Measurements from ENCODE around the gene GFER.

The GFER gene

GRCh38 chr16:2015947-2016208, 31.9 kb downstream of the GFER start:
- ATAC-seq (no peak), DNase-seq (no peak)
- H3K27me3 Mint-ChIP-seq = peaks cover 32% of the 10 kb centered on the region
- no peaks in the 10 kb centered on the region for H3K9me3 Mint-ChIP-seq
- no peak overlapping the region for H3K4me3 Mint-ChIP-seq
- no peak overlapping the region for H3K27ac Mint-ChIP-seq
- peaks cover 11% of the 10 kb centered on the region for H3K4me1 Mint-ChIP-seq

- Mint-ChIP-seq H3K9me3 (no peaks in the 10 kb centered on the region), H3K4me1 (peaks cover 17% of the 10 kb centered on the region), H3K4me3 (no peak overlapping the region), H3K27me3 (peaks cover 38% of the 10 kb centered on the region), H3K27ac (peak overlapping the region in 1 of 2 donors; percentile 48)
- DNase-seq = no peak
- no peak for ATAC-seq
These were observed 32.5 kb downstream of the GFER start for GRCh38 chr16:2016407-2016922.

GRCh38 chr16:2019518-2019920, 35.5 kb downstream of the GFER start, which contains the start of gene NPW:
TSS of gene NPW (plus strand) at chr16:2019785.
- H3K9me3 Mint-ChIP-seq = no peaks in the 10 kb centered on the region
- peaks cover 55% of the 10 kb centered on the region for H3K27me3 Mint-ChIP-seq
- H3K4me3 Mint-ChIP-seq = peak within 1 kb of the TSS; percentile 71 to 86
- DNase-seq (peak; percentile 40 to 41), ATAC-seq (peak; percentile 33)
- H3K4me1 Mint-ChIP-seq = peaks cover 43% of the 10 kb centered on the region
- H3K27ac Mint-ChIP-seq = peak within 1 kb of the TSS in 1 of 2 donors; percentile 59

- Mint-ChIP-seq H3K9me3 (no peaks in the 10 kb centered on the region), H3K27me3 (peaks cover 60% of the 10 kb centered on the region), H3K27ac (peak overlapping the region in 1 of 2 donors; percentile 59), H3K4me1 (peaks cover 44% of the 10 kb centered on the region), H3K4me3 (peak overlapping the region; percentile 71 to 86)
- DNase-seq (no peak), ATAC-seq (no peak)
These were observed 36.2 kb downstream of the GFER start for GRCh38 chr16:2019921-2020831.

GRCh38 chr16:2022723-2023091, 38.7 kb downstream of the GFER start:
- Mint-ChIP-seq H3K27me3 (peaks cover 75% of the 10 kb centered on the region), H3K9me3 (no peaks in the 10 kb centered on the region)

GRCh38 chr16:2023092-2024031, 39.4 kb downstream of the GFER start:
- DNase-seq (peak; percentile 93 to 96), ATAC-seq (peak; percentile 81)
- Mint-ChIP-seq H3K27me3 (peaks cover 75% of the 10 kb centered on the region), H3K27ac (peak overlapping the region in 1 of 2 donors; percentile 84), H3K9me3 (no peaks in the 10 kb centered on the region), H3K4me1 (peaks cover 51% of the 10 kb centered on the region), H3K4me3 (peak overlapping the region; percentile 80 to 89)

More at GRCh38 chr16:2022723-2023091, 38.7 kb downstream of the GFER start:
- Mint-ChIP-seq H3K27ac (peak overlapping the region in 1 of 2 donors; percentile 40), H3K4me3 (peak overlapping the region; percentile 80 to 89), H3K4me1 (peaks cover 51% of the 10 kb centered on the region)
- ATAC-seq (peak; percentile 53), DNase-seq (no peak)

GRCh38 chr16:2024032-2024420, 40.0 kb downstream of the GFER start:
- Mint-ChIP-seq H3K4me1 (peaks cover 51% of the 10 kb centered on the region), H3K27me3 (peaks cover 69% of the 10 kb centered on the region), H3K9me3 (no peaks in the 10 kb centered on the region), H3K27ac (no peak overlapping the region), H3K4me3 (no peak overlapping the region)
- no peak for DNase-seq
- ATAC-seq = no peak

GRCh38 chr16:2025251-2025650, 41.3 kb downstream of the GFER start:
- Mint-ChIP-seq H3K27ac (peak overlapping the region in 1 of 2 donors; percentile 84), H3K9me3 (no peaks in the 10 kb centered on the region), H3K4me3 (peak overlapping the region in 1 of 2 donors; percentile 74), H3K4me1 (peaks cover 46% of the 10 kb centered on the region), H3K27me3 (peaks cover 58% of the 10 kb centered on the region)
- ATAC-seq (no peak), DNase-seq (no peak)

GRCh38 chr16:2025878-2026460, 42.0 kb downstream of the GFER start:
- H3K9me3 Mint-ChIP-seq = no peaks in the 10 kb centered on the region
- H3K27ac Mint-ChIP-seq = peak overlapping the region in 1 of 2 donors; percentile 91
- peaks cover 51% of the 10 kb centered on the region for H3K27me3 Mint-ChIP-seq
- peak overlapping the region; percentile 32 to 74 for H3K4me3 Mint-ChIP-seq
- ATAC-seq (no peak), DNase-seq (no peak)
- H3K4me1 Mint-ChIP-seq = peaks cover 39% of the 10 kb centered on the region

GRCh38 chr16:2026461-2027023, 42.5 kb downstream of the GFER start, which contains the start of gene NHERF2:
TSS of gene NHERF2 (plus strand) at chr16:2026902. CDS start at chr16:2027006, 104 bp downstream.
- peaks cover 33% of the 10 kb centered on the region for H3K4me1 Mint-ChIP-seq
- H3K27ac Mint-ChIP-seq = peak within 1 kb of the TSS in 1 of 2 donors; percentile 91
- H3K9me3 Mint-ChIP-seq = no peaks in the 10 kb centered on the region
- peak; percentile 3 for ATAC-seq
- peaks cover 45% of the 10 kb centered on the region for H3K27me3 Mint-ChIP-seq
- H3K4me3 Mint-ChIP-seq = peak within 1 kb of the TSS; percentile 62 to 79
- DNase-seq = no peak

GRCh38 chr16:2027024-2028010, 43.3 kb downstream of the GFER start:
- DNase-seq (no peak), ATAC-seq (peak; percentile 14)
- H3K27me3 Mint-ChIP-seq = peaks cover 37% of the 10 kb centered on the region
- no peaks in the 10 kb centered on the region for H3K9me3 Mint-ChIP-seq
- H3K4me3 Mint-ChIP-seq = peak overlapping the region; percentile 62 to 79
- peaks cover 29% of the 10 kb centered on the region for H3K4me1 Mint-ChIP-seq
- H3K27ac Mint-ChIP-seq = no peak overlapping the region

GRCh38 chr16:2028146-2028545, 44.2 kb downstream of the GFER start:
- Mint-ChIP-seq H3K4me3 (no peak overlapping the region), H3K27ac (no peak overlapping the region), H3K27me3 (peaks cover 29% of the 10 kb centered on the region), H3K9me3 (no peaks in the 10 kb centered on the region), H3K4me1 (peaks cover 20% of the 10 kb centered on the region)
- ATAC-seq (no peak), DNase-seq (no peak)

- ATAC-seq = no peak
- Mint-ChIP-seq H3K4me3 (no peak overlapping the region), H3K9me3 (no peaks in the 10 kb centered on the region), H3K4me1 (peaks cover 15% of the 10 kb centered on the region), H3K27ac (no peak overlapping the region), H3K27me3 (peaks cover 29% of the 10 kb centered on the region)
- no peak for DNase-seq
These were observed 44.7 kb downstream of the GFER start for GRCh38 chr16:2028620-2029220.
